22Rv1 (cell line): ENCODE measurements around the gene NUAK1.

Source experiments
- H3K27ac ChIP-seq: fragments of 450-650 bp; 2 replicates; pipeline ENCODE4 v1.5.1; 2017
- CTCF ChIP-seq: fragments of 450-650 bp; IDR thresholded peaks from 2 replicates; pipeline ENCODE4 v1.5.1; 2017; ENCODE audit warnings: mild to moderate bottlenecking
- ZFX ChIP-seq: fragments of 450-650 bp; IDR thresholded peaks from 2 replicates; pipeline ENCODE4 v1.6.1; 2017; ENCODE audit warnings: antibody characterized with exemption, borderline replicate concordance

The NUAK1 gene

DNA sequence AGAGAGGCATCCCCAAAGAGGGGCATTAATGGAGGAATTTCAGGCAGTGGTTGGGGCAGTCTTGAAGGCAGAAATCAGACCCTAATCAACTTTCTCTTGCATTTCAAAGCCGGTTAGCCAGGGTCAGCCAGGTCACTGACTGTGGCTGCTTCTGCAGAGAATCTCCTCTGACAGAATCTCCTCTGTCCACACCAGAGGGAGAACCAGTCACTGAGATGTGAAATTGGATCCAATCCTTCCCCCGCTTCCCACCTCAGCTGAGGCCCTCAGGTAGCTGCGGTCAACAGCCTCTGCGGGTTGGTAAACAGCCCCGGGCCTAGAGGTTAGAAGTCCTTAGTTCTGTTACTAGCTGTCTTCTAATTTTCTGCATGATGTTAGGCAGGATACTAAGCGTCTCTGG, 39.8 kb upstream of the NUAK1 start:
- H3K27ac ChIP-seq, result no peak overlapping the region
- TF ChIP-seq CTCF (no peak), ZFX (no peak)

- H3K27ac ChIP-seq, result no peak overlapping the region
- TF ChIP-seq ZFX (no peak), CTCF (no peak)
Observed at GRCh38 chr12:106176560-106176959, 37.8 kb upstream of the NUAK1 start.

GRCh38 chr12:106174876-106175275, 36.1 kb upstream of the NUAK1 start:
- H3K27ac ChIP-seq, result no peak overlapping the region

GRCh38 chr12:106173442-106173841, 34.7 kb upstream of the NUAK1 start:
- TF ChIP-seq CTCF (no peak), ZFX (no peak)
- no peak overlapping the region for H3K27ac ChIP-seq

More at GRCh38 chr12:106174876-106175275, 36.1 kb upstream of the NUAK1 start:
- TF ChIP-seq CTCF (no peak), ZFX (no peak)

- TF ChIP-seq CTCF, result no peak
- TF ChIP-seq ZFX, result no peak
- H3K27ac ChIP-seq, result no peak overlapping the region
Observed at GRCh38 chr12:106171117-106171750, 32.5 kb upstream of the NUAK1 start.

- no peak overlapping the region for H3K27ac ChIP-seq
Observed at GRCh38 chr12:106170285-106170684, 31.5 kb upstream of the NUAK1 start.

DNA sequence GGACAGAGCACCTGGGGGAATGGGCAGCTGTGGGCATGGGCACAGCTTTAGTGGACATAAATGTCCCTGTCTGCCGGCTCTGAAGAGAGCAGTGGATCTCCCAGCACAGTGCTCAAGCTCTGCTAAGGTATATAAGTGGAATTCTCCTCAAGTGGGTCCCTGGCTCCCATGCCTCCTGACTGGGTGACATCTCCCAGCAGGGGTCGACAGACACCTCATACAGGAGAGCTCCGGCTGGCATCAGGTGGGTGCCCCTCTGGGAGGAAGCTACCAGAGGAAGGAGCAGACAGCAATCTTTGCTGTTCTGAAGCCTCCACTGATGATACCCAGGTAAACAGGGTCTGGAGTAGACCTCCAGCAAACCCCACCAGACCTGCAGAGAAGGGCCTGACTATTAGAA, 25.0 kb upstream of the NUAK1 start:
- no peak for TF ChIP-seq ZFX
- no peak for TF ChIP-seq CTCF
- no peak overlapping the region for H3K27ac ChIP-seq

More at GRCh38 chr12:106170285-106170684, 31.5 kb upstream of the NUAK1 start:
- TF ChIP-seq ZFX, result no peak
- no peak for TF ChIP-seq CTCF
